GM19455 (cell line): Measurements from ENCODE around the gene BAIAP2.
"Not testable (repeated sequence)": the region's sequence is repeated elsewhere in the genome, so short reads cannot be mapped to it uniquely, and the experiment has no call there.

Experiments used
- ATAC-seq: cut with Tn5 transposase; IDR thresholded peaks from one replicate; pipeline ENCODE4 v1.9.1; 2021; ENCODE audit not compliant: unreplicated experiment

BAIAP2 gene

GRCh38 chr17:81135505-81136278 is 100.7 kb downstream of the BAIAP2 start:
- ATAC-seq, result no peak

- no peak for ATAC-seq
These were observed 101.4 kb downstream of the BAIAP2 start for GRCh38 chr17:81136366-81136765.

GRCh38 chr17:81137248-81137647 is 102.3 kb downstream of the BAIAP2 start:
- ATAC-seq, result no peak

- ATAC-seq, result no peak
These were observed 103.1 kb downstream of the BAIAP2 start for GRCh38 chr17:81138083-81138482.

GRCh38 chr17:81138500-81138899 is 103.5 kb downstream of the BAIAP2 start:
- ATAC-seq, result no peak

GRCh38 chr17:81139428-81139827 is 104.5 kb downstream of the BAIAP2 start:
- ATAC-seq, result no peak

- no peak for ATAC-seq
These were observed 105.1 kb downstream of the BAIAP2 start for GRCh38 chr17:81140018-81140417.

GRCh38 chr17:81140695-81141094 is 105.7 kb downstream of the BAIAP2 start:
- no peak for ATAC-seq

- ATAC-seq, result no peak
These were observed 107.6 kb downstream of the BAIAP2 start for GRCh38 chr17:81142301-81143199.

- ATAC-seq, result no peak
These were observed 108.2 kb downstream of the BAIAP2 start for GRCh38 chr17:81143200-81143527.

- no peak for ATAC-seq
These were observed 108.9 kb downstream of the BAIAP2 start for GRCh38 chr17:81143717-81144422.

GRCh38 chr17:81144423-81144781 is 109.5 kb downstream of the BAIAP2 start:
- no peak for ATAC-seq

GRCh38 chr17:81146208-81146607 is 111.3 kb downstream of the BAIAP2 start:
- ATAC-seq, result not testable (repeated sequence)

- ATAC-seq, result no peak
These were observed 112.8 kb downstream of the BAIAP2 start for GRCh38 chr17:81147701-81148100.

- no peak for ATAC-seq
These were observed 113.6 kb downstream of the BAIAP2 start for GRCh38 chr17:81148571-81148970.

GRCh38 chr17:81148986-81149533 is 114.1 kb downstream of the BAIAP2 start:
- no peak for ATAC-seq

GRCh38 chr17:81150377-81151077 is 115.6 kb downstream of the BAIAP2 start:
- no peak for ATAC-seq

- no peak for ATAC-seq
These were observed 116.3 kb downstream of the BAIAP2 start for GRCh38 chr17:81151278-81151677.

GRCh38 chr17:81152288-81152828 is 117.4 kb downstream of the BAIAP2 start:
- no peak for ATAC-seq

- no peak for ATAC-seq
These were observed 118.4 kb downstream of the BAIAP2 start for GRCh38 chr17:81153340-81153803.
